ENCODE results near the gene PANK2.

PANK2 gene

DNA sequence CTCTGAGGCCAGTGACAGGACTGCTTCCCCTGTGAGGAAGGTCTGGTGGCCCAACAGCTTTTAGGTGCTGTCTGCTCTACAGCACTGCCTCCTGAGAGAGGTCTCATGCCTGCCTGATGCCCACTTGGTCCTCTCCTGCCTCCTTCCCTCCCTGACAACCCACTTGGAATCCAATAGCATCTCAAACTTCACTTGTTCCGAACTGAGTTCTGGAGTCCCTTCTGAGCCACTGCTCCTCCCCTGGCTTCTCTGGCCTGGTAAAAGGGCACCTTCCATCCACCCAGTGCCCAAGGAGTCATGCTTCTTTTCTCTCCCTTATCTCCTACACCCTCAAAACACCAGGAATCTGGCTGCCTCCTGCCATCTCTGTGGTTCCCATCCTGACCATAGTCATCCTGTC is 40.6 kb upstream of the PANK2 start:
- H3K4me2 ChIP-seq (ENCODE audit: insufficient read depth, low read length): peak overlapping the region; percentile 35; the same call in 1 of the 2 replicates
- TF ChIP-seq EZH2 (IDR thresholded peaks at IDR 0.05; ENCODE audit: borderline replicate concordance, low read depth, low read length, severe bottlenecking): no peak
- TF ChIP-seq, protein P1, sequence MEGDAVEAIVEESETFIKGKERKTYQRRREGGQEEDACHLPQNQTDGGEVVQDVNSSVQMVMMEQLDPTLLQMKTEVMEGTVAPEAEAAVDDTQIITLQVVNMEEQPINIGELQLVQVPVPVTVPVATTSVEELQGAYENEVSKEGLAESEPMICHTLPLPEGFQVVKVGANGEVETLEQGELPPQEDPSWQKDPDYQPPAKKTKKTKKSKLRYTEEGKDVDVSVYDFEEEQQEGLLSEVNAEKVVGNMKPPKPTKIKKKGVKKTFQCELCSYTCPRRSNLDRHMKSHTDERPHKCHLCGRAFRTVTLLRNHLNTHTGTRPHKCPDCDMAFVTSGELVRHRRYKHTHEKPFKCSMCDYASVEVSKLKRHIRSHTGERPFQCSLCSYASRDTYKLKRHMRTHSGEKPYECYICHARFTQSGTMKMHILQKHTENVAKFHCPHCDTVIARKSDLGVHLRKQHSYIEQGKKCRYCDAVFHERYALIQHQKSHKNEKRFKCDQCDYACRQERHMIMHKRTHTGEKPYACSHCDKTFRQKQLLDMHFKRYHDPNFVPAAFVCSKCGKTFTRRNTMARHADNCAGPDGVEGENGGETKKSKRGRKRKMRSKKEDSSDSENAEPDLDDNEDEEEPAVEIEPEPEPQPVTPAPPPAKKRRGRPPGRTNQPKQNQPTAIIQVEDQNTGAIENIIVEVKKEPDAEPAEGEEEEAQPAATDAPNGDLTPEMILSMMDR (IDR thresholded peaks at IDR 0.05; ENCODE audit: borderline replicate concordance, extremely low read depth, low read length, poor library complexity, severe bottlenecking): no peak
- no peaks in the 10 kb centered on the region for H3K9me3 ChIP-seq (ENCODE audit: insufficient read depth, low read length, severe bottlenecking)
- H4K20me1 ChIP-seq (ENCODE audit: insufficient read depth, low read length): peaks cover 11% of the 10 kb centered on the region
- no peak overlapping the region for H3K4me3 ChIP-seq (ENCODE audit: low read depth in 1 of 2, low read length in 2 of 2)
- no peak for DNase-seq
- ATAC-seq (ENCODE audit: insufficient read depth, low read depth): no peak
- peak overlapping the region; percentile 98; the same call in 1 of the 2 replicates for H3K9ac ChIP-seq (ENCODE audit: low read depth, low read length)
- peaks cover 12% of the 10 kb centered on the region; the same call in 1 of the 2 replicates for H3K36me3 ChIP-seq (ENCODE audit: insufficient read depth, low read length)
- no peaks in the 10 kb centered on the region for H3K27me3 ChIP-seq (ENCODE audit: insufficient read depth, low read length, poor library complexity)
- no peak overlapping the region for H2AFZ ChIP-seq (ENCODE audit: low read depth, low read length)
- peaks cover 57% of the 10 kb centered on the region for H3K79me2 ChIP-seq (ENCODE audit: insufficient read depth, low read length)
- peaks cover 30% of the 10 kb centered on the region for H3K4me1 ChIP-seq (ENCODE audit: insufficient read depth, low read length)
- peak overlapping the region; percentile 20; the same call in 1 of the 2 replicates for H3K27ac ChIP-seq (ENCODE audit: low read length)

DNA sequence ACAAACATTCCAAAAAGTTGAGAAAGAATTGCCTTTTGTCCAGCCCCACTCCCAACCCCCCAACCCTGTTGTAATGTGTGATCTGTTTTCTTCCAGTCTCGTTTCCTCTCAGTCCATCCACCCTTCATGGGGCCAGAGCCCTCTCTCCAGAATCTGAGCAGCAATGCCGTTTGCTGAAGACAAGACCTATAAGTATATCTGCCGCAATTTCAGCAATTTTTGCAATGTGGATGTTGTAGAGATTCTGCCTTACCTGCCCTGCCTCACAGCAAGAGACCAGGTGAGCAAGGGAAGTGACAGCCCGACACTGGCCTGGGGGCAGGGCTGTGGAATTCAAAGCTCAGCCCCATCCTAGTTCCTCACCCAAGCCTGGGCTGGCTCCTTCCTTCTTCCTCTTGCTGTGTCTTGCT is 34.7 kb upstream of the PANK2 start:
- no peak overlapping the region for H3K9ac ChIP-seq (ENCODE audit: low read depth, low read length)
- H3K4me3 ChIP-seq (ENCODE audit: low read depth in 1 of 2, low read length in 2 of 2): no peak overlapping the region
- H3K9me3 ChIP-seq (ENCODE audit: insufficient read depth, low read length, severe bottlenecking): no peaks in the 10 kb centered on the region
- H2AFZ ChIP-seq (ENCODE audit: low read depth, low read length): no peak overlapping the region
- H4K20me1 ChIP-seq (ENCODE audit: insufficient read depth, low read length): peaks cover 14% of the 10 kb centered on the region
- no peaks in the 10 kb centered on the region for H3K4me1 ChIP-seq (ENCODE audit: insufficient read depth, low read length)
- no peak overlapping the region for H3K4me2 ChIP-seq (ENCODE audit: insufficient read depth, low read length)
- H3K27ac ChIP-seq (ENCODE audit: low read length): no peak overlapping the region
- no peaks in the 10 kb centered on the region for H3K27me3 ChIP-seq (ENCODE audit: insufficient read depth, low read length, poor library complexity)
- no peak for DNase-seq
- ATAC-seq (ENCODE audit: insufficient read depth, low read depth): 0 out of 3 replicates have a peak, but pooled peaks have one; percentile 21
- H3K36me3 ChIP-seq (ENCODE audit: insufficient read depth, low read length): peaks cover 43% of the 10 kb centered on the region
- H3K79me2 ChIP-seq (ENCODE audit: insufficient read depth, low read length): peaks cover 40% of the 10 kb centered on the region
- TF ChIP-seq, protein P1 (IDR thresholded peaks at IDR 0.05; ENCODE audit: borderline replicate concordance, extremely low read depth, low read length, poor library complexity, severe bottlenecking): no peak
- no peak for TF ChIP-seq EZH2 (IDR thresholded peaks at IDR 0.05; ENCODE audit: borderline replicate concordance, low read depth, low read length, severe bottlenecking)

DNA sequence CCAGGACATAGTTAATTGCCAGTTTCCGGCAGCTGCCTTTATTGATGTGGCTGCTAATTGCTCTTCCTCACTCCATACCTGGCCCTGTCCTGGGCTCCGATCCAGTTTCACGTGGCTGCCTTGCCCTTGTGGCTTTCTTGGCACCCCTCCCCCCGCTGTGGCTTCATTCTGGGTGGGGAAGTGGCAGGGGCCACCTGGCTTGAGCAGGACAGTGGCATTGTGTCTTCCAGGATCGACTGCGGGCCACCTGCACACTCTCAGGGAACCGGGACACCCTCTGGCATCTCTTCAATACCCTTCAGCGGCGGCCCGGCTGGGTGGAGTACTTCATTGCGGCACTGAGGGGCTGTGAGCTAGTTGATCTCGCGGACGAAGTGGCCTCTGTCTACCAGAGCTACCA is 31.8 kb upstream of the PANK2 start:
- Histone ChIP-seq H3K36me3 (ENCODE audit: insufficient read depth, low read length) (peaks cover 70% of the 10 kb centered on the region), H3K4me3 (ENCODE audit: low read depth in 1 of 2, low read length in 2 of 2) (no peak overlapping the region), H2AFZ (ENCODE audit: low read depth, low read length) (no peak overlapping the region), H3K27ac (ENCODE audit: low read length) (no peak overlapping the region), H3K27me3 (ENCODE audit: insufficient read depth, low read length, poor library complexity) (no peaks in the 10 kb centered on the region), H4K20me1 (ENCODE audit: insufficient read depth, low read length) (peaks cover 14% of the 10 kb centered on the region), H3K4me2 (ENCODE audit: insufficient read depth, low read length) (no peak overlapping the region), H3K79me2 (ENCODE audit: insufficient read depth, low read length) (peaks cover 22% of the 10 kb centered on the region), H3K9me3 (ENCODE audit: insufficient read depth, low read length, severe bottlenecking) (no peaks in the 10 kb centered on the region), H3K9ac (ENCODE audit: low read depth, low read length) (no peak overlapping the region), H3K4me1 (ENCODE audit: insufficient read depth, low read length) (no peaks in the 10 kb centered on the region)
- DNase-seq (no peak), ATAC-seq (ENCODE audit: insufficient read depth, low read depth) (no peak)
- no peak for TF ChIP-seq EZH2 (IDR thresholded peaks at IDR 0.05; ENCODE audit: borderline replicate concordance, low read depth, low read length, severe bottlenecking)
- TF ChIP-seq, protein P1 (IDR thresholded peaks at IDR 0.05; ENCODE audit: borderline replicate concordance, extremely low read depth, low read length, poor library complexity, severe bottlenecking): no peak

DNA sequence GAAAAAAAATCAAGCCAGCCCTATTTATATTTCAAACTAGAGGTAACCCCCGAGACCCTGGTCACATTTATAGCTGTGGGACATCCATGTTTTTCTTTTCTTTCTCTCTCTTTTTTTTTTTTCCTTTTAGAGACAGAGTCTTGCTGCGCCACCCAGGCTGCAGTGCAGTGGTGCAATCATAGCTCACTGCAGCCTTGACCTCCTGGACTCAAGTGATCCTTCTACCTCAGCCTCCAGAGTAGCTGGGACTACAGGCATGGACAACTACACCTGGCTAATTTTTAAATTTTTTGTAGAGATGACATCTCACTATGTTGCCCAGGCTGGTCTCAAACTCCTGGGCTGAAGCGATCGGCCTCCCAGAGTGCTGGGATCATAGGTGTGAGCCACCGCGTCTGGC is 30.5 kb upstream of the PANK2 start:
- Histone ChIP-seq H3K4me3 (ENCODE audit: low read depth in 1 of 2, low read length in 2 of 2) (no peak overlapping the region), H3K79me2 (ENCODE audit: insufficient read depth, low read length) (peaks cover 17% of the 10 kb centered on the region), H3K4me1 (ENCODE audit: insufficient read depth, low read length) (no peaks in the 10 kb centered on the region), H3K9ac (ENCODE audit: low read depth, low read length) (no peak overlapping the region), H3K27me3 (ENCODE audit: insufficient read depth, low read length, poor library complexity) (no peaks in the 10 kb centered on the region), H3K36me3 (ENCODE audit: insufficient read depth, low read length) (peaks cover 83% of the 10 kb centered on the region), H4K20me1 (ENCODE audit: insufficient read depth, low read length) (peaks cover 14% of the 10 kb centered on the region), H3K4me2 (ENCODE audit: insufficient read depth, low read length) (no peak overlapping the region), H3K9me3 (ENCODE audit: insufficient read depth, low read length, severe bottlenecking) (no peaks in the 10 kb centered on the region), H3K27ac (ENCODE audit: low read length) (no peak overlapping the region), H2AFZ (ENCODE audit: low read depth, low read length) (no peak overlapping the region)
- no peak for TF ChIP-seq EZH2 (IDR thresholded peaks at IDR 0.05; ENCODE audit: borderline replicate concordance, low read depth, low read length, severe bottlenecking)
- TF ChIP-seq, protein P1 (IDR thresholded peaks at IDR 0.05; ENCODE audit: borderline replicate concordance, extremely low read depth, low read length, poor library complexity, severe bottlenecking): no peak
- DNase-seq (no peak), ATAC-seq (ENCODE audit: insufficient read depth, low read depth) (no peak)
